Measurements from ENCODE around the gene PCCB. TPM values are rescaled to one million over a fixed set of nuclear protein-coding genes. Genes with fewer than 3 reads are reported as not detected.

The PCCB gene
- total RNA-seq, 1 donor from 2014 or later, result 31.2 TPM

- no peaks in the 10 kb centered on the region for H3K4me1 Mint-ChIP-seq
- no peak overlapping the region for H3K4me3 Mint-ChIP-seq
- TF ChIP-seq CTCF (IDR thresholded peaks at IDR 0.05; ENCODE audit: unreplicated experiment), result no peak
- no peak overlapping the region for H3K27ac Mint-ChIP-seq
- H3K9me3 Mint-ChIP-seq, result peaks cover 32% of the 10 kb centered on the region
- DNase-seq (ENCODE audit: low spot score in 2 of 2, unreplicated experiment in 2 of 2), result no peak
- peaks cover 63% of the 10 kb centered on the region for H3K36me3 Mint-ChIP-seq
- H3K27me3 Mint-ChIP-seq (ENCODE audit: low read depth), result no peaks in the 10 kb centered on the region
Observed at GRCh38 chr3:136326316-136326715, 76.2 kb downstream of the PCCB start.

- H3K27me3 Mint-ChIP-seq (ENCODE audit: low read depth), result no peaks in the 10 kb centered on the region
- no peak for DNase-seq (ENCODE audit: low spot score in 2 of 2, unreplicated experiment in 2 of 2)
- no peaks in the 10 kb centered on the region for H3K4me1 Mint-ChIP-seq
- H3K36me3 Mint-ChIP-seq, result peaks cover 54% of the 10 kb centered on the region
- TF ChIP-seq CTCF (IDR thresholded peaks at IDR 0.05; ENCODE audit: unreplicated experiment), result no peak
- H3K27ac Mint-ChIP-seq, result no peak overlapping the region
- no peak overlapping the region for H3K4me3 Mint-ChIP-seq
- H3K9me3 Mint-ChIP-seq, result peaks cover 19% of the 10 kb centered on the region
Observed at GRCh38 chr3:136327671-136328070, 77.5 kb downstream of the PCCB start.

GRCh38 chr3:136329593-136329992 is 79.5 kb downstream of the PCCB start:
- H3K9me3 Mint-ChIP-seq, result peaks cover under 1% of the 10 kb centered on the region
- TF ChIP-seq CTCF (IDR thresholded peaks at IDR 0.05; ENCODE audit: unreplicated experiment), result no peak

GRCh38 chr3:136330900-136331299 is 80.8 kb downstream of the PCCB start:
- no peaks in the 10 kb centered on the region for H3K4me1 Mint-ChIP-seq
- TF ChIP-seq CTCF (IDR thresholded peaks at IDR 0.05; ENCODE audit: unreplicated experiment), result no peak
- no peak overlapping the region for H3K4me3 Mint-ChIP-seq
- H3K9me3 Mint-ChIP-seq, result no peaks in the 10 kb centered on the region
- DNase-seq (ENCODE audit: low spot score in 2 of 2, unreplicated experiment in 2 of 2), result no peak
- H3K27me3 Mint-ChIP-seq (ENCODE audit: low read depth), result no peaks in the 10 kb centered on the region
- no peak overlapping the region for H3K27ac Mint-ChIP-seq
- H3K36me3 Mint-ChIP-seq, result peaks cover 54% of the 10 kb centered on the region

More at GRCh38 chr3:136329593-136329992, 79.5 kb downstream of the PCCB start:
- Mint-ChIP-seq H3K36me3 (peaks cover 55% of the 10 kb centered on the region), H3K4me3 (no peak overlapping the region), H3K27ac (no peak overlapping the region), H3K27me3 (ENCODE audit: low read depth) (no peaks in the 10 kb centered on the region), H3K4me1 (no peaks in the 10 kb centered on the region)
- no peak for DNase-seq (ENCODE audit: low spot score in 2 of 2, unreplicated experiment in 2 of 2)

GRCh38 chr3:136332302-136332701 is 82.2 kb downstream of the PCCB start:
- no peak overlapping the region for H3K27ac Mint-ChIP-seq
- no peaks in the 10 kb centered on the region for H3K4me1 Mint-ChIP-seq
- H3K4me3 Mint-ChIP-seq, result no peak overlapping the region
- TF ChIP-seq CTCF (IDR thresholded peaks at IDR 0.05; ENCODE audit: unreplicated experiment), result no peak
- H3K36me3 Mint-ChIP-seq, result peaks cover 40% of the 10 kb centered on the region
- no peaks in the 10 kb centered on the region for H3K9me3 Mint-ChIP-seq
- no peaks in the 10 kb centered on the region for H3K27me3 Mint-ChIP-seq (ENCODE audit: low read depth)
- DNase-seq (ENCODE audit: low spot score in 2 of 2, unreplicated experiment in 2 of 2), result no peak

GRCh38 chr3:136332776-136333175 is 82.6 kb downstream of the PCCB start:
- peaks cover 40% of the 10 kb centered on the region for H3K36me3 Mint-ChIP-seq

More at GRCh38 chr3:136332776-136333175, 82.6 kb downstream of the PCCB start:
- DNase-seq (ENCODE audit: low spot score in 2 of 2, unreplicated experiment in 2 of 2), result no peak
- no peak overlapping the region for H3K4me3 Mint-ChIP-seq
- no peaks in the 10 kb centered on the region for H3K9me3 Mint-ChIP-seq
- TF ChIP-seq CTCF (IDR thresholded peaks at IDR 0.05; ENCODE audit: unreplicated experiment), result no peak
- no peaks in the 10 kb centered on the region for H3K4me1 Mint-ChIP-seq
- H3K27me3 Mint-ChIP-seq (ENCODE audit: low read depth), result no peaks in the 10 kb centered on the region
- H3K27ac Mint-ChIP-seq, result no peak overlapping the region

Measured in mesothelial cell of epicardium (in vitro differentiated cells).